ENCODE results near the gene ITPKA.

The ITPKA gene

GRCh38 chr15:41489641-41490040, 4.0 kb upstream of the ITPKA start:
- in situ Hi-C loops (cut with HindIII; ENCODE audit: low sequenced_read_pairs), result no loop called here

DNA sequence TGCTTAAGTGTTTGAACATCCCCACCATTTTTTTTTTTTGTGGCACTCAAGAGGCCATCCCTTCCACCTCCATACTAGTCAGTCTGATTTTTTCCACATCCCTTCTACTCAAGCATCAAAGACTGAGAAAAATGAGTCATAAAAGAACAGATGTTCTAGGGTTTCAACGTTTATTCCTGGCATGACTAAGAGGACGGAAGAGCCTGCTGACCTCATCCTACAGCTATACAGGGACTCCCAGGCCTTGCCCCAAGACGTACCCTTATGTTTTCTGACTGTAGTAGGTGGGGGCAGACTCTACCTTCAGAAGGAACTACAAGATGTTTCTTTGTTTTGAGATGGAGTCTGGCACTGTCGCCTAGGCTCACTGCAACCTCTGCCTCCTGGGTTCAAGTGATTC, 3.3 kb upstream of the ITPKA start:
- in situ Hi-C loops (cut with HindIII; ENCODE audit: low sequenced_read_pairs), result no loop called here

DNA sequence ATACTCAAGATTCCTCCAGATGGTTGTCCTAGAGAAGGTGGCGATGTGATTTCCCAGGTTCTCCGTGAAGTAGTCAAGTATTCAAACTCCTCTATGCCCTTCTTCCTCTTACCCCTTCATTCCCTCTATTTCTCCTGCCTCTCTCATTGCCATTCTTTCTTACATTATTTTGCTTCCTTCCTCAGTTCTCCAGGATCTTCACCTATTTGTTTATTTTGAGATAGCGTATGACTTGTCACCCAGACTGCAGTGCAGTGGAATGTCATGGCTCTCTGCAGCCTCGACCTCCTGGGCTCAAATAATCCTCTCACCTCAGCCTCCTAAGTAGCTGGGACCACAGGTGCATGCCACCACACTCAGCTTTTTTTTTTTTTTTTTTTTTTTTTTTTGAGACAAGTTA, 1.8 kb upstream of the ITPKA start:
- in situ Hi-C loops (cut with HindIII; ENCODE audit: low sequenced_read_pairs), result no loop called here

DNA sequence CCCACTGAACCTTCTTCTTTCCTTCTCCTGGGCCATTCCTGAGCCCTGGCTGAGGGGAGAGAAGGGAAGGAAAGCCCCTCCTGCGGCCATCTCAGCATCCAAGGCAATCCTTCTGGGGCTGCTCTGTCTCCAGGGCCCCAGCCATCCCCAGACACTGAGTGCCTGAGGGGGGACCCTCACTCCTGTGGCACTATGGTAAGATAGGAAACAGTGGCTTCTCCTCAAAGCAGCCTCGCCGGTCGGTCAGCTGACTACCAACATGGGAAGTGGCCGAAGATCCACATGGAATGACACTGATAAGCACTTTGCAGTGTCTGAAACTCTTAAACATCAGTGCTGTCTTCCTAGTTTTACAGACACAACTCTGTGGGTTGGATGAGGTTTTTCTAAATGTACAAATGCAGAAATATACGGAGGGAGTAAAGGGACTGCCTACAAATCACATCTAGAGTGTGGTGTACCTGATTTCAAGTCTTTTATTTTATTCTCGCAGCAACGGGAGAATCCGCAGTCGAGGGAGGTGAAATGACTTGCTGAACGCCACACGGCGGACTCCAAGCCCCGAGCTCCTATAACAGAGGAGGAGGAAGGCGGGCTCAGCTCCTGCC, 973 bp upstream of the ITPKA start:
- in situ Hi-C loops (cut with HindIII; ENCODE audit: low sequenced_read_pairs), result no loop called here

- in situ Hi-C loops (cut with HindIII; ENCODE audit: low sequenced_read_pairs), result no loop called here
Measured at GRCh38 chr15:41493902-41494189, 172 bp downstream of the ITPKA start.

DNA sequence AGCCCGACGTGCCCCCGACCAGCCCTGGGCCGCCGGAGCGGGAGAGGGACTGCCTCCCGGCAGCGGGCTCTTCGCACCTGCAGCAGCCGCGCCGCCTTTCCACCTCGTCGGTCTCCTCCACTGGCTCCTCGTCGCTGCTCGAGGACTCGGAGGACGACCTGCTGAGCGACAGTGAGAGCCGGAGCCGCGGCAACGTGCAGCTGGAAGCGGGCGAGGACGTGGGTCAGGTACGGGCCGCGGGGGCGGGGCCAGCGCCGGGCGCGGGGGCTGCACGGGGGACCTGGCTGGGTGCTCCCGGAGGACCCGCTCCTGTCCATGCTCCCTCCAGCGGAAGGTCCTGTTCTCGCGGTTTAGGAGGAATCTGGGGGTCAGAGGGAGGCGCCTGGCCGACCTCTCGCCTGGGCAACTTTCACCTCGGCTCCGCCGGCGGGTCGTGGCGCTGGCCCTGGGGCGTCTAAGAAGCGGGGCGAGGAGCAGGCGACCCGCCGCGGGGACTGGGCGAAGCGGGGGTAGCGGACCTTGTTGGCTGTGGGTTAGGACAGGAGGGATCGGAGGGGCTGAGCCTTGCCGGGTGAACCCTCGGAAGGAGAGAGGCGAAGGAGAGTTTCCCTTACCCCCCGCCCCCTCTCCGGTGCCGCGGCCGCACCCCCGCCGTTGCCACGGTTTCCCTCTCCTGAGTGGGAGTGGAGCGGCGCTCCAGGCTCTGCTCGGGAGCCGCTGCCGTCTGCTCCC, 682 bp downstream of the ITPKA start:
- in situ Hi-C loops (cut with HindIII; ENCODE audit: low sequenced_read_pairs), result no loop called here

DNA sequence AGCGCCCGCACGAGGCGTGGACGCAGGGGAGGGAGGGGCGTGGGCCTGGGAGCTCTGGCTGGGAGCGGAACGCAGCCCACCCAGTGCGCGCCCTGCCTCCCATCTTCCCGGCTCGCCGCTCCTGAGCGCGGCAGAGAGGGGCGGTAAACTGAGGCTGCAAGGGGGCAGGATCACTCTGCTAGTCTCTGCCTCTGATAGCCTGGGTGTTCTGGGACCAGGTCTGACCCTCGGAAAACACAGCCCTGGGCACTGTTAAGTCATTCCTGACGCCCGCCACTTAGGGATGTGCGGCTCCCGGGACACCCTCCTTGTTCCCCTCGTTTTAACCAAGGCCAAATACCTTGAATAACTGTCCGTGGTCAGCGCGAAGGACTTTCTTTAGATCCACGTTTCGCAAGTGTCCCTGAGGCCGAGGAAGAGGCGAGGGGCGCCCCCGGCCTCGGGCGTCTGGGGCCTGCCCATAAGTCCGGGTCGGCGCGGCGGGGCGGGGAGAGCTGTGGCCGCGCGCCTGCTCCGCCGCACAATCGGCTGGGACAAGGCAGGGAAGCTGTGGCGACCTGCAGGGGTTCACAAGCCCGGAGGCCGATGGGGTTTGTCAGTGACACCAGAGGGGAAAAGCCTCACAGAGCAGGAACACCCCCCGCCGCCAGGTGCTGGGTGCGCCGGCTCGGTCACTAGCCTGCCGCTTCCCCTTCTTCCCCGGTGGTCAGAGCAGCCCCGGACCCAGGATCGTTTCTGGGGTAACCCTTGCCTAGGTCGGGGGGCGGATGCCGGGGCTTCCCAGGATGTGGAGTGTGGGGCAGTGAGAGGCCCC, 1.5 kb downstream of the ITPKA start:
- in situ Hi-C loops (cut with HindIII; ENCODE audit: low sequenced_read_pairs), result no loop called here

- in situ Hi-C loops (cut with HindIII; ENCODE audit: low sequenced_read_pairs), result no loop called here
Measured at GRCh38 chr15:41495736-41496599, 2.3 kb downstream of the ITPKA start.

DNA sequence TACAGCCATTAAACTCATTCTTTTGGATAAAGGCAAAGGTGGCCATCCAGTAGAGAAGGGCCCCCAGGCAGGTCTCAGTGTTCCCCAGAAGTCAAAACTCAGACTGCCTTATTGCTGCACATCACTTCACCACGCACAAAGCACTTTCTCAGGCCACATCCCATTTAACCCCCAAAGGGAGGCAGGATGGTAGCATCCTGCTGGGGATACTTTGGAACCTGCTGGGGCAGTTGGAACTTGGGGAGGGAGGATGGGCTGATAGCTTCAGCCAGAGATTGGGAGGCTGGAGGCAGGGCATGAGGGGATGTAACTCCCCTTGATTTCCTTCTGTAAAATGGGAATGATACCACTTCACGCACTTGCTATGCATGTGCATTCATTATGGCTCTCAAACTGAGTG, 5.0 kb downstream of the ITPKA start:
- in situ Hi-C loops (cut with HindIII; ENCODE audit: low sequenced_read_pairs), result no loop called here

DNA sequence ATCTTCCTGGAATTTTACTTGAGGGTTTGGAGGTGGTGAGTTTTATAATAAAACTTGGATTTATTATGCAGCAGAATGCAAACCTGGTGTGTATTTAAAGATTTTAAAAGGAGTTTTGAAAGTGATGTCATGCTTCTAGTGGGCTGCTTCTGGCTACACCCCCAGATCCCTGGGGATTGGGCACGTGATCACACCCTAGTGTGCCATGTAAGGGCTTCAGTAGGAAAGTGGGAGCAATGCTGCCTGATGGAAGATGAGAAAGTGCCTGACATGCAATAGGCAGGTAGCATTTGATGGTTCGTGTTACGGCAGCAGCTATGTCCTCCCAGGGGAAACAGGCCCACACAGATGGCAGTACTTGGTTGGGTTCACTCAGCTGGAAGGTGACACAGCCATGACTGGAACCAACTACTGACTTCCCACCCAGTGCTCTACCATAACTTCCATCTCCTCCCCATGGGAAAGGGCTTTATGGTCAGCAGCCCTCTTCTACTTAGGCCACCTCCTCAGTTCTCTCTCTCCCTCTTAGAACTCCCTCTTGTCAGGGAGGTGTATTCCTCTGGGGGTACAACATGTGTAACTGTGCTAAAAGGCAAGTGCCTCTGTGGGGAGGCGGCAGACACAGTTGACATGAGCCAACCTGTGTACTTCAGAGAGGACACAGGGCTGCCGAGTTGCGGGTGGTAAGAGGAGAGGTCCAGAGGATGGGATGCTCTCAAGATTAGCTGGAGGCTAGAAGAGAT, 5.6 kb downstream of the ITPKA start:
- in situ Hi-C loops (cut with HindIII; ENCODE audit: low sequenced_read_pairs), result no loop called here

- in situ Hi-C loops (cut with HindIII; ENCODE audit: low sequenced_read_pairs), result no loop called here
Measured at GRCh38 chr15:41501191-41501917, 7.7 kb downstream of the ITPKA start.

- in situ Hi-C loops (cut with HindIII; ENCODE audit: low sequenced_read_pairs), result no loop called here
Measured at GRCh38 chr15:41501931-41502794, 8.5 kb downstream of the ITPKA start.

DNA sequence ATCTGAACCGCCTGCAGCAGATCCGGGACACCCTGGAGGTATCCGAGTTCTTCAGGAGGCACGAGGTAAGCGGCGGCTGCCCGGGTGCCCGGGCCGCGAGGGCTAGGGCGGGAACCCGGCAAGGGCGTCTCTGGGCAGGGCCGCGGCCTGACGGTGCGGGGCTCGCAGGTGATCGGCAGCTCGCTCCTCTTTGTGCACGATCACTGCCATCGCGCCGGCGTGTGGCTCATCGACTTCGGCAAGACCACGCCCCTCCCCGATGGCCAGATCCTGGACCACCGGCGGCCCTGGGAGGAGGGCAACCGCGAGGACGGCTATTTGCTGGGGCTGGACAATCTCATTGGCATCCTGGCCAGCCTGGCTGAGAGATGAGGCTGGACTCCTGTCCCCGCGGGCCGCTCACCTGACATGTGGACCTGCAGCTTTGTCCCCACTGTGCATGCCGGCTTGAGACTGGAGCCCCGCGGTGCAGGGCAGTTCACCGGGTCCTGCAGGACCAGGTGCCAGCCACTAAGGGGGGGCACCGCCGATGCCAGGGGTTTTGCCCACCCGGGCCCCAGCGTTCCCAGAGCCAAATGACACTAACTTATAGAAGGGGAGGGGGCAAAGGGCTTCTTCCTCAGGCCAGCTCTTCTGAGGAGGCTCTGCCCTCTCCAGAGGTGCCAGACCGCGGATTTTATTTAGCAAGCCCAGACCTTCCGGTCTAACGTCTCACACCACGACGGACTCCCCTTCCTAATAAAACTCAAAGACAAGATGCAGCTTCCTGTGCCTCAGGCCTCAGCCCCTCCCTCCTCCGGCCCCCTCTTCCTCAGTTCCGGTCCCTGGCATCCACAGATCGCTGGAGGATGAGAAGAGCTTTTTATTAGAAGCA, 9.4 kb downstream of the ITPKA start:
- in situ Hi-C loops (cut with HindIII; ENCODE audit: low sequenced_read_pairs), result no loop called here

DNA sequence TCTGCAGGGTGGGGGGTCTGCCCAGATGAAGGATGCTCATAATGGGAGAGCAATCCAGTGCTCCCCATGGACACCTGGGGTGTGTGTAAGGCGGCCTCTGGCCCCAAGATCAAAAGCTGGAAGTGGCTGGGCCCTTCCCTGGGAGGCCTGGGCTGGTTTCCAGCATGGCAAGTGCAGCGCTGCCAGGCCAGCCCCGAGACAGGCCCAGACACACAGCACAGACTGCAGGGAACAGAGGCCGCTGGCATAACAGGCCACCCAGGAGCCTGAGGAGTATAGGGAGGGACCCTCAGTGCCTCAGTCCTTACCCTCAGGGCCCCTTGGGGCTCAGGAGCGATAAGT, 10.0 kb downstream of the ITPKA start:
- in situ Hi-C loops (cut with HindIII; ENCODE audit: low sequenced_read_pairs), result no loop called here

- in situ Hi-C loops (cut with HindIII; ENCODE audit: low sequenced_read_pairs), result no loop called here
Measured at GRCh38 chr15:41504751-41505492, 11.2 kb downstream of the ITPKA start.

GRCh38 chr15:41505776-41506175, 12.1 kb downstream of the ITPKA start:
- in situ Hi-C loops (cut with HindIII; ENCODE audit: low sequenced_read_pairs), result no loop called here

GRCh38 chr15:41506796-41507341, 13.2 kb downstream of the ITPKA start:
- in situ Hi-C loops (cut with HindIII; ENCODE audit: low sequenced_read_pairs), result no loop called here

Data from DLD1 (cell line).